Epithelial cell of esophagus (primary cell): ENCODE measurements around the gene SFMBT2.

ENCODE experiments used
- DNase-seq: peaks from one replicate; pipeline ENCODE4 v3.0.0; 2010; ENCODE audit warnings: low read depth
- H3K4me3 ChIP-seq: 2 replicates; pipeline ENCODE4 v1.5.1; 2011; ENCODE audit warnings: mild to moderate bottlenecking, low read length, control low read depth
- TF ChIP-seq, protein P1 (sequence below): IDR thresholded peaks from 2 replicates; pipeline ENCODE4 v1.5.1; 2011; ENCODE audit warnings: low read depth, mild to moderate bottlenecking, low read length, control low read depth, inconsistent platforms; ENCODE audit not compliant: insufficient read depth; ENCODE audit errors: missing control alignments

SFMBT2 gene

DNA sequence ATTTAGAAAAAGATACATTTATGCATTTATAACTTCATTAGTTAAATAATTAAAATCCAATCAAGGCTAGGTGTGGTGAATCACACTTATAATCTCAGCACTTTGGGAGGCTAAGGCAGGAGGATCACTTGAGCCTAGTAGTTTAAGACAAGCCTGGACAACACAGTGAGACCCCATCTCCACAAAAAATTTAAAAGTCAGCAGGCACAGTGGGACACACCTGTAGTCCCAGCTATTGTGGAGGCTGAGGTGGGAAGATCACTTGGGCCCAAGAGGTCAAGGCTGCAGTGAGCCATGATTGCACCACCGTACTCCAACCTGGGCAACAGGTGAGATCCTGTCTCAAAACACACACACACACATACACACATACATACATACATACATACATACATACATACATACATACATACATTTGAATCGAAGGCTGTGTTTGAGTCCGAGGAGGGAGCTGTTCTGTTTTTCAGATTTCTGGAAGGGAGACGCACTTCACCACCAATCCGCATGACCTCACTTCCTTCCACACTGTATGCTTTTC, 30.1 kb downstream of the SFMBT2 start:
- H3K4me3 ChIP-seq, result no peak overlapping the region
- DNase-seq, result no peak
- TF ChIP-seq, protein P1, sequence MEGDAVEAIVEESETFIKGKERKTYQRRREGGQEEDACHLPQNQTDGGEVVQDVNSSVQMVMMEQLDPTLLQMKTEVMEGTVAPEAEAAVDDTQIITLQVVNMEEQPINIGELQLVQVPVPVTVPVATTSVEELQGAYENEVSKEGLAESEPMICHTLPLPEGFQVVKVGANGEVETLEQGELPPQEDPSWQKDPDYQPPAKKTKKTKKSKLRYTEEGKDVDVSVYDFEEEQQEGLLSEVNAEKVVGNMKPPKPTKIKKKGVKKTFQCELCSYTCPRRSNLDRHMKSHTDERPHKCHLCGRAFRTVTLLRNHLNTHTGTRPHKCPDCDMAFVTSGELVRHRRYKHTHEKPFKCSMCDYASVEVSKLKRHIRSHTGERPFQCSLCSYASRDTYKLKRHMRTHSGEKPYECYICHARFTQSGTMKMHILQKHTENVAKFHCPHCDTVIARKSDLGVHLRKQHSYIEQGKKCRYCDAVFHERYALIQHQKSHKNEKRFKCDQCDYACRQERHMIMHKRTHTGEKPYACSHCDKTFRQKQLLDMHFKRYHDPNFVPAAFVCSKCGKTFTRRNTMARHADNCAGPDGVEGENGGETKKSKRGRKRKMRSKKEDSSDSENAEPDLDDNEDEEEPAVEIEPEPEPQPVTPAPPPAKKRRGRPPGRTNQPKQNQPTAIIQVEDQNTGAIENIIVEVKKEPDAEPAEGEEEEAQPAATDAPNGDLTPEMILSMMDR, result no peak

DNA sequence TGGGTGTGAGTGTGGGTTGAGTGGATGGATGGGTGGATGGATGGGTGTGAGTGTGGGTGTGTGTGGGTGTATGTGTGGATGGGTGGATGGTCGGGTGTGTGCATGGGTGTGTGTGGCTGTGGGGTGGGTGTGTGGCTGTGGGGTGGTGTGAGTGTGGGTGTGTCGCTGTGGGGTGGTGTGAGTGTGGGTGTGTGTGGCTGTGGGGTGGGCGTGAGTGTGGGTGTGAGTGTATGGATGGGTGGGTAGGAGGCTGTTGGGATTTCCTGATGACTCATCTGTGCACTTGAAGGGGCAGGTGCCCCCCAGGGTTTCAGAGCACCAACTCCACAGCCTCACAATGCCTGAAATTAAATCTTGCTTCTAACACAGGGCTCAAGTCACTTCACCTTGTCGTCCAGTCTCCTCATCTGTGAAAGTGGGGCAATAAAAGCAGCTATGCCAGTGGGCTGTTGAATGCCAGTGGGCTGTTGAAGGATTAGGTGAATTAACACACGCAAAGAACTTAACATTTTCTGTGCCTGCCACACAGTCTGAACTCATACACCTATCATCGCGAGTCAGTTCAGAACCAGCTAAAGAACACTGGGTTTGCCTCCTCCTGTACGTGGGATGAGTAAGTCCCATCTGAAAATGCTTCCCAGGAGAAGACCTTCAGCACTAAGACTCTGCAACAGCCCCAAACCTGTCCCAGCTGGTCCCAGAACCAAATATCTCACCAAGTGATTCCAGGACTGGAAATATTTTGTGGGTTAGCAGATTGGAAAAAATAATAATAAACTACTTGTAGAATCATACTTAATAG, 32.0 kb downstream of the SFMBT2 start:
- peak; percentile 2 for DNase-seq
- H3K4me3 ChIP-seq, result no peak overlapping the region
- TF ChIP-seq, protein P1, result no peak

DNA sequence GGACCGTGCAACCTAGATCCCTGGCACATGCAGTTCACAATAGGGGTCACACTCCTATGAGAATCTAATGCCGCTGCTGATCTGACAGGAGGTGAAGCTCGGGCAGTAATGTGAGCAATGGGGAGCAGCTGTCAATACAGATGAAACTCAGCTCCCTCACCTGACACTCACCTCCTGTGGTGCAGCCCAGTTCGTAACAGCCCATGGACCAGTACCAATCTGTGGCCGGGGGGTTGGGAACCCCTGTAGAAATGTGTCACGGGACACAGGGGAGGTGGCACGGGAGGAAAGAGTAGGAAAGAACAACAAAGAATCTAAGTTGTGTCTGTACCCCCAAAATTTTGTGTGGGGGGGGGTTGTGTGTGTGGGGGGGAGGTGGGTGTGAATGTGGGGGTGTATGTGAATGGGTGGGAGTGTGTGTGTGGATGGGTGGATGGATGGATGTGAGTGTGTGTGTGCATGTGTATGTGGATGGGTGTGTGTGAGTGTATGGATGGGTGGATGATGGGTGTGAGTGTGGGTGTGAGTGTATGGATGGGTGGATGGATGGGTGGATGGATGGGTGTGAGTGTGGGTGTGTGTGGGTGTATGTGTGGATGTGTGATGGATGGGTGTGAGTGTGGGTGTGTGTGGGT, 33.1 kb downstream of the SFMBT2 start:
- no peak overlapping the region for H3K4me3 ChIP-seq
- TF ChIP-seq, protein P1, result no peak
- no peak for DNase-seq

DNA sequence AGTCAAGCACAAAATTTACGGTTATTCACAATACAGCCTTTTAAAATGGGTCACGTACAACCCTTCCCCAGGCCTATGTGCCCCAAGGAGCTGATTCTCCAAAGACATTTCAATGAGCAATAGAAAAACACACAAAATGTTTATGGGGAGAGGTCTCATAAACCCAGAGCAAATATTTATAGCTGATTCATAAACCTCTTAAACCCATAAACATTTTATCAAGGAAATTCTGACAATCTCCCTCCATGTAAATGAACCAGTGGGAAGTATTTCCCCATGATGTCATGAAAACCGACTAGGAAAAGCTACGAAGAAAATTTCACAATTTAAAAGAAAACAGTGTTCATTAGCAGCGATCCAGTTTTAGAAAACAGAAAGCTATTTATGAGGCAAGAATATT, 36.0 kb downstream of the SFMBT2 start:
- DNase-seq, result no peak
- TF ChIP-seq, protein P1, result no peak
- H3K4me3 ChIP-seq, result no peak overlapping the region

DNA sequence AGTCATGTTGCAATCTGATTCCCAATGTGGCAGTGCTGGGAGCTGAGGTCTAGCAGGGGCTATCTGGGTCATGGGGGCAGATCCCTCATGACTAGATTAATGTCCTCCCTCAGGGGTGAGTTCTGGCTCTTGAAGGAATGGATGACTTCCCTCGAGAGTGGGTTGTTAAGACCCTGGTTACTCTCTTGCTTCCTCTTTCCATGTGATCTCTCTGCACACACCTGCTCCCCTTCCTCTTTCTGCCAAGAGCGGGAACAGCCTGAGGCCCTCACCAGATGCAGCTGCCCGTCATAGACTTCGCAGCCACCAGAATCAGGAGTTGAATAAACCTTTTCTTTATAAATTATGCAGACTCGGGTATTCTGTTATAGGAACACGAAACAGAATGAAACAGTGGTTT, 37.8 kb downstream of the SFMBT2 start:
- TF ChIP-seq, protein P1, result no peak
- H3K4me3 ChIP-seq, result no peak overlapping the region
- no peak for DNase-seq

DNA sequence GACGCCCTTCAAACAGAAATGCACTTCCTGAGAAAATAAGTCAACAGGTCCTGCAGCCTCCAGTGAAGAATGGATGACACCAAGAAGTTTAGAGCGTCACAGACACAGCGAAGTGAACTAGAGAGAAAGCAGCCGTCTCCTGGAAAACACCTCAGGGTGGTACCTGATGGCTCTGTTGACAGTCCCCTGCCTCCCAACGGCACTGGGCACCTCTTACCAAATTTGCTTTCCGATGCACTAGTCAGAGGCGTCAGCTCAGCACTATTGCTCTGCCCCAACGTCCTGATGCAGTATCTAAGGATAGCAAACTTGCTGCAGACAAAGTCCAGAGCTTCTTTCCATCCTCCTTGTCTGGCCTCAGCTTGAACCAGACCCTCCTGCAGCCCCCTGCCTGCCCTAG, 38.3 kb downstream of the SFMBT2 start:
- no peak overlapping the region for H3K4me3 ChIP-seq
- DNase-seq, result no peak
- TF ChIP-seq, protein P1, result no peak
